GM12891 (cell line): ENCODE results near the gene OLFML2B.

ENCODE experiments used
- DNase-seq: peaks from one replicate; pipeline ENCODE4 v3.0.0; 2011; ENCODE audit warnings: low spot score; ENCODE audit not compliant: insufficient read length
- FAIRE-seq: peaks from 2 replicates; lab custom pipeline; 2011; peaks lifted over from hg19 to GRCh38; lab: Jason Lieb, UNC
- PAX5 ChIP-seq: IDR thresholded peaks from 2 replicates; pipeline ENCODE4 v1.6.1; 2011; ENCODE audit warnings: low read length, moderate library complexity, mild to moderate bottlenecking; ENCODE audit not compliant: insufficient read depth, severe bottlenecking
- POLR2A ChIP-seq: IDR thresholded peaks from 2 replicates; pipeline ENCODE4 v1.6.1; 2011; ENCODE audit warnings: low read depth, low read length, control low read depth
- POLR2AphosphoS5 ChIP-seq: IDR thresholded peaks from 2 replicates; pipeline ENCODE4 v1.6.1; 2011; ENCODE audit warnings: low read depth, low read length, control low read depth
- POU2F2 ChIP-seq: IDR thresholded peaks from 2 replicates; pipeline ENCODE4 v1.6.1; 2011; ENCODE audit warnings: low read depth, mild to moderate bottlenecking, control low read depth, low read length, moderate library complexity
- SPI1 ChIP-seq: IDR thresholded peaks from 2 replicates; pipeline ENCODE4 v1.6.1; 2011; ENCODE audit warnings: low read depth, low read length, control low read depth
- TAF1 ChIP-seq: IDR thresholded peaks from 2 replicates; pipeline ENCODE4 v1.6.1; 2011; ENCODE audit warnings: low read depth, low read length, control low read depth

Gene OLFML2B

GRCh38 chr1:161986328-161986727 is 37.3 kb downstream of the OLFML2B start:
- FAIRE-seq (no peak), DNase-seq (no peak)
- TF ChIP-seq POU2F2, result no peak
- TF ChIP-seq SPI1, result no peak
- TF ChIP-seq PAX5, result no peak
- TF ChIP-seq POLR2A, result no peak
- no peak for TF ChIP-seq POLR2AphosphoS5
- TF ChIP-seq TAF1, result no peak

- DNase-seq (no peak), FAIRE-seq (no peak)
- TF ChIP-seq POU2F2, result no peak
- TF ChIP-seq TAF1, result no peak
- no peak for TF ChIP-seq PAX5
- no peak for TF ChIP-seq POLR2A
- TF ChIP-seq POLR2AphosphoS5, result no peak
- no peak for TF ChIP-seq SPI1
These were observed 38.3 kb downstream of the OLFML2B start for GRCh38 chr1:161985301-161985822.

DNA sequence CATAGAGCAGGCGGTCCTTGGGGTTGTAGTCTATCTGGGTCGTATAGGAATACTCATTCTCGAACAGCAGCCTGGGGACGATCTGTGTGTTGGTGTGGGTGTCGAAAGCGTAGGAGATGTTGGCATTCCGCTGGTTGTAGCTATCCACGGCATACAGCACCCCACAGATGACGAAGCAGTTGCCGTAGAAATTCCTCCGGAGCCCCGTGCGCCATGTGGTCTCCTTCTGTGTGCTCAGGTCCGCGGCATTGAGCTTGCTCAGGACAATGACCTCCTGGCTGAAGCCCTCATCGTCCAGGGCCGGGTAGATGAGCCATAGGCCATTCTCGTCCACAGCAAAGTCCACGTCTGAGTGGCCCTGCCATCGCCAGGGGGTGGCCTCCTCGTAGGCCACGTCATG is 39.9 kb downstream of the OLFML2B start:
- no peak for TF ChIP-seq TAF1
- TF ChIP-seq POLR2A, result no peak
- TF ChIP-seq POU2F2, result no peak
- DNase-seq, result no peak
- no peak for FAIRE-seq

- no peak for TF ChIP-seq TAF1
- TF ChIP-seq POLR2A, result no peak
- no peak for TF ChIP-seq SPI1
- TF ChIP-seq PAX5, result no peak
- DNase-seq, result no peak
- FAIRE-seq, result no peak
These were observed 40.8 kb downstream of the OLFML2B start for GRCh38 chr1:161982917-161983316.

DNA sequence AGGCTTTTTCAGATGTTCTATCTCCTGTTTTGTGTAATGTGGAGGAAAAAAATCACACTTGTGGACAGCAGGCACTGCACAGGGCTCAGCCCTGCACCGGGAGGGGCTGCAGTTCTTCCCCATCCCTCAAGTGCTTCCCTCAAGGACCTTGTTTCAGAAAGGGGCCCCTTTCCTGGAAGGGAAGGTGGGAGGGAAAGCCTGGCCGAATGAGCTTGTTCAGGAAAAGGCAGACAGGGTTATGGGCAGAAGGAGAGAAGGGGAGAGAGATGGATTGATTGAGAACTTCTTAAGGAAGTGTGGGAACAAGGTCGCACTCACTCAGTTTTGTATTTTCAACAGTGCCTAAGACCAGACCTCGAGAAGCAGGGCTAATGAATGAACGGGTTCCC is 41.2 kb downstream of the OLFML2B start:
- DNase-seq (no peak), FAIRE-seq (no peak)
- TF ChIP-seq SPI1, result no peak
- TF ChIP-seq TAF1, result no peak
- no peak for TF ChIP-seq PAX5
- TF ChIP-seq POLR2AphosphoS5, result no peak
- TF ChIP-seq POLR2A, result no peak
- TF ChIP-seq POU2F2, result no peak

- TF ChIP-seq SPI1, result no peak
- TF ChIP-seq PAX5, result no peak
- no peak for TF ChIP-seq POLR2AphosphoS5
- TF ChIP-seq POU2F2, result no peak
- no peak for TF ChIP-seq TAF1
- no peak for TF ChIP-seq POLR2A
- DNase-seq (no peak), FAIRE-seq (no peak)
These were observed 41.7 kb downstream of the OLFML2B start for GRCh38 chr1:161981735-161982506.

DNA sequence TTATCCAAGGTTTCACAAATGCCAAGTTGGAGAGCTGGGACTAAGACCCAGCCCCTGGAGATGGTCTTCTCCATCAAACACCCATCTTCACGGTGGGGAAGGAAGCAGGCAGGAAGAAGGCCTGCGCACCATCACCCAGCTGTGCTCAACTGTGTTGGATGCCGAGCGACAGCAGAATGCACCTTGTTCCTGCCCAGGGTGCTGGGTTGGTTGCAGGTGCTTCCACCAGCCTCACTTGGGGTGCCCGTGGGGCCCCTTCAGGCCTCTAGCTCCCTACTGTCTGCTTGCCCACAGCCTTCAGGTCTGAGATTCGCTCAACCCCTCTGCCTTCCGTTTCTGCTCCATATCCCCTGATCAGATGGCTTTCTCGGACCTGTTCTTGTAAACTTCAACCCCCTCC is 42.5 kb downstream of the OLFML2B start:
- no peak for TF ChIP-seq TAF1
- TF ChIP-seq PAX5, result no peak
- no peak for TF ChIP-seq POLR2AphosphoS5
- TF ChIP-seq SPI1, result no peak
- no peak for TF ChIP-seq POU2F2
- TF ChIP-seq POLR2A, result no peak
- FAIRE-seq, result no peak
- DNase-seq, result no peak

DNA sequence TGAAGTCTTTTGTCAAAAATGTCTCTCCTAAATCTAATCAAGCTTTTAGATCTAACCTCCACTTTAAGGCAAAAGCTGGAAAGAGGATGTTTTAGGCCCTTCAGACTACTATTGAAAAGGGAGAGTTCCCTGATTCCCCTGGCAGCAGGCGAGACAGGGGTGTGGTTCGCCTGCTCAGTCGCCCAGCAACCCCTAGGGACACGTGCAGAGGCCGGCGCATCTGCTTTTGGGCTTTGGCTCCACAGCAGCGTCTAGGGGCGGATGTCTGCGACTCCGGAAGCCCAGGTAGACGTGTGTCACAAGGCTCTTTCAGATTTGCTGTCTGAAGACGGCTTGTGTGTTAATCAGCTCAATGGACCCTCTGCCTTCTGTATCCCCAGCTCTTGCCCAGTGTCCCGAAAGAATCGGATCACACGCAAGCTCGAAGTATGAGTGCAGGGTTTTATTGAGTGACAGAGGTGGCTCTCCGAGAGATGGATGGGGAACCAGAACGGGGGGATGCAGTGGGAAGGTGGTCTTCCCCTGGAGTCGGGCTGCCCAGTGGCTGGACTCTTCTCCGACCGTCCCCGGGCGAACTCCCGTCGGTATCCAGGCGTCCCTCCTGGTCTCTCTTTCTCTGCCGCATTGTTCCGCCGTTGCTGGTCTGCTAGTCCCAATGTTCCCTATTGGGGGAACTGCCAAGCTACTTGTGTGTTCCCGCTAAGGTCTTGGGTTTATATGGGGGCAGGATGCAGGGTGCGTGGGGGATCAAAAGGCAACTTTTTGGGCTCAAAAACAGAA is 45.5 kb downstream of the OLFML2B start:
- TF ChIP-seq POLR2AphosphoS5 (no peak), SPI1 (no peak), POLR2A (no peak), POU2F2 (no peak), TAF1 (no peak), PAX5 (no peak)
- no peak for FAIRE-seq

GRCh38 chr1:161973924-161974845 is 49.5 kb downstream of the OLFML2B start:
- no peak for FAIRE-seq

More for the DNA sequence above, 45.5 kb downstream of the OLFML2B start:
- DNase-seq, result no peak

More at GRCh38 chr1:161973924-161974845, 49.5 kb downstream of the OLFML2B start:
- DNase-seq, result no peak
- no peak for TF ChIP-seq POU2F2
- TF ChIP-seq POLR2A, result no peak
- no peak for TF ChIP-seq TAF1
- TF ChIP-seq POLR2AphosphoS5, result no peak
- TF ChIP-seq SPI1, result no peak
- no peak for TF ChIP-seq PAX5
